HG03439 (cell line): ENCODE results near the gene WDR83.
A peak's percentile ranks its signal among the peaks of the same experiment; 100 is the strongest.
"Not testable (repeated sequence)": the region's sequence is repeated elsewhere in the genome, so short reads cannot be mapped to it uniquely, and the experiment has no call there.

Source experiments
- ATAC-seq: cut with Tn5 transposase; IDR thresholded peaks from one replicate; pipeline ENCODE4 v1.9.1; 2021; ENCODE audit warnings: mild to moderate bottlenecking, moderate library complexity; ENCODE audit not compliant: unreplicated experiment

WDR83 gene

GRCh38 chr19:12655546-12655945, 11.1 kb upstream of the WDR83 start:
- no peak for ATAC-seq

- ATAC-seq, result no peak
These were observed 9.6 kb upstream of the WDR83 start for GRCh38 chr19:12656899-12657571.

- no peak for ATAC-seq
These were observed 8.6 kb upstream of the WDR83 start for GRCh38 chr19:12657966-12658365.

DNA sequence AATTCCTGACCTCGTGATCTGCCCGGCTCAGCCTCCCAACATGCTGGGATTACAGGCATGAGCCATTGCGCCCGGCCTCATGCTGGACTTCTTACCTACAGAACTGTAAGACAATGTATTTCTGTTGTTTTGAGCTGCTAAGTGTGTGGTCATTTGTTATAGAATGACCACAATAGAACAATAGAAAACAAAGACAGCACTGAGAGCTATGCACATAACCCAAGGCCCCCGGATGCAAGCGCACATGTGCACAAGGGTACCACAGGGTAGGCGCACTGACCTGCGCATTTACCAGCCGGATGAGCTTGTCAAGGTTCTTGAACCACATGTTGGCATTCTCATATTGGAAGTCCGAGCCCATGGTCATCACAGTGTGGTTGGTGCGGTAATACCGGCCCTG, 5.6 kb upstream of the WDR83 start:
- no peak for ATAC-seq

GRCh38 chr19:12664406-12665280, 2.0 kb upstream of the WDR83 start:
- no peak for ATAC-seq

GRCh38 chr19:12665281-12665573, 1.4 kb upstream of the WDR83 start:
- ATAC-seq, result no peak

DNA sequence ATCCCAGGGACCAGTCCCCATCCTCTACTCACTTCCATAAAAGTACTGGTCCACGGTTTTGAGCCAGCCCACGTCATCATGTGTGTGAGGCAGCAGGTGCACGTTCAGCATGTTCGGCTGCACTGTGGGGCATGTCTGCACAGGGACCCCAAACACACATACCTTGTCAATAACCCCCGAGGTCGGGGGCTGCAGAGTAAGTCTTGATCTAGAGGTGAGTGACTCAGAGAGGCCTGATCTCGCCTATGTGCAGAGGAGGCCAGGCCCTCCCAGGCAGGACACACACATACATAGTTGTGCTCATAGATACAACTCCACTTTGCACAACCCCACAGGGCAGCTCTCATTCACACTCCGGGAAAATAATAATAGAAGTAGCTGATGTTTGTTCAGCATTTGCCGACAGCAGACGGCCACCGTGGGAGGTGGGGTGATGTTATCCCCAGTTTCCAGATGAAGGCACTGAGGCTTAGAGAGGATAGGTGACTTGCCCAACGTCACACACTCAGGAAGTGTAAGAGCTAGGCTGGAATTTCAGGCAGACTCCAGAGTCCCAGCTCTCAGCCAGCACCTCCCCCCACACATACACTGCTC, 839 bp upstream of the WDR83 start:
- ATAC-seq, result no peak

GRCh38 chr19:12667731-12668302, 1.2 kb downstream of the WDR83 start:
- no peak for ATAC-seq

- ATAC-seq, result no peak
These were observed 1.7 kb downstream of the WDR83 start for GRCh38 chr19:12668346-12668745.

- peak; percentile 15 for ATAC-seq
These were observed 2.3 kb downstream of the WDR83 start for GRCh38 chr19:12668932-12669269.

- peak; percentile 29 for ATAC-seq
These were observed 2.9 kb downstream of the WDR83 start for GRCh38 chr19:12669270-12670158.

GRCh38 chr19:12670159-12670928, 3.7 kb downstream of the WDR83 start:
- no peak for ATAC-seq

- no peak for ATAC-seq
These were observed 6.1 kb downstream of the WDR83 start for GRCh38 chr19:12672744-12673143.

DNA sequence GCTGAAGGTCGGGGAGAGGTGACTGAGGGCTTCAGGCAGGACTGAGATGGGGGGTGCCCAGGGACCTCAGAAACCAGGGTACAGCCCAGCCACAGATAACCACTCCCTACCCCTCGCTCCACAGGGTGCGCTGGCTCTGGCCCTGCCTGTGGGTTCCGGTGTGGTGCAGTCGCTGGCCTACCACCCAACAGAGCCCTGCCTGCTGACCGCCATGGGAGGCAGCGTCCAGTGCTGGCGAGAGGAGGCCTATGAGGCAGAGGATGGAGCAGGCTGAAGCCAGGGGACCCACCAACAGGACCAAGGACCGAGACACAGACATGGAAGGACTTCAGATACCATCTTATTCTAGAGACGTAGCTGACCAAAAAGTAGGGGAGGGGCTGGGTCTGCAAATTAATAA, 8.8 kb downstream of the WDR83 start:
- no peak for ATAC-seq

DNA sequence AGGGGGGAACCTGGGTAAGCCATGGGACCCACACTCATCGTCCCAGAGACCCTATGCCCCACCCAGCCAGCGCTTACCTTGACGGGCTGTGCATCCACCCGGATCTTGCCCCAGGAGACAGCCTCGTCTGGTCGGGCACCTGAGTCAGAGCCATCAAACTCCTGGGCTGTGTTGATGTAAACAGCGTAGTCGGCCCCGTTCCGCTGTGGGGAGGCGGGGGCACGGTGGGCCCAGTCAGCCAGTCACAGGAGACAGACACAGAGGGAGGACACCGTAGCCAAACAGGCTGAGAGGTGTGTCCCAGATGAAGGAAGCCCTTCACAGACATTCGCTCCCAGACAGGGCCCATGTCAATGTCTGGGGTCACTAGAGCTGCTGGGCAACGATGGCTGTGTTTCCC, 9.3 kb downstream of the WDR83 start:
- ATAC-seq, result no peak

DNA sequence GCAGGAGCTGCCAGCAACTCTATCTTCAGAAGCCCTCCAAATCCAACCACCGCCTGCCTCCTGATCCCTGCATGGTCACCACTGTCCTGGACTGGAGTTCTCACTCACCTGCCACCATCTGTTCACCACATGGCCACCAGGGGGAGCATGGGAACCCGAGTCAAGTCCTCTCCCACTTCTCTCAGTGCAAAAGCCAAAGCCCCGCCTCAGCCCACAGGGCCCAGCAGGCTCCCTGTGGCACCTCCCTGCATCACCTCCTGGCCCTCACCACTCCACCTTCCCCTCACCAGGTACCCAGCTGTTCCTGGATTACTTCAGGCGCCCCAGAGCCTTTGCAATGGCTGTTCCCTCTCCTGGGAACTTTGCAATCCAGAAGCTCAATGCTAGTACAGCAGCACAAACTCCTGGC, 9.8 kb downstream of the WDR83 start:
- ATAC-seq, result no peak

- ATAC-seq, result no peak
These were observed 10.3 kb downstream of the WDR83 start for GRCh38 chr19:12676928-12677327.

DNA sequence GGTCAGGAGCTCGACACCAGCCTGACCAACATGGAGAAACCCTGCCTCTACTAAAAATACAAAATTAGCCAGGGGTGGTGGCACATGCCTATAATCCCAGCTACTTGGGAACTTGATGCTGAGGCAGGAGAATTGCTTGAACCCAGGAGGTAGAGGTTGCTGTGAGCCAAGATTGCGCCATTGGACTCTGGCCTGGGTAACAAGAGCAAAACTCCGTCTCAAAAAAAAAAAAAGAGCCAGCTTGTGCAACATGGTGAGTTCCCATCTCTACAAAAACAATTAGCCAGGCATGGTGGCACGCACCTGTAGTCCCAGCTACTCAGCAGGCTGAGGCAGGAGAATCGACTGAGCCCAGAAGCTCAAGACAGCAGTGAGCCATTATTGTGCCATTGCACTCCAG, 11.4 kb downstream of the WDR83 start:
- ATAC-seq, result not testable (repeated sequence)

DNA sequence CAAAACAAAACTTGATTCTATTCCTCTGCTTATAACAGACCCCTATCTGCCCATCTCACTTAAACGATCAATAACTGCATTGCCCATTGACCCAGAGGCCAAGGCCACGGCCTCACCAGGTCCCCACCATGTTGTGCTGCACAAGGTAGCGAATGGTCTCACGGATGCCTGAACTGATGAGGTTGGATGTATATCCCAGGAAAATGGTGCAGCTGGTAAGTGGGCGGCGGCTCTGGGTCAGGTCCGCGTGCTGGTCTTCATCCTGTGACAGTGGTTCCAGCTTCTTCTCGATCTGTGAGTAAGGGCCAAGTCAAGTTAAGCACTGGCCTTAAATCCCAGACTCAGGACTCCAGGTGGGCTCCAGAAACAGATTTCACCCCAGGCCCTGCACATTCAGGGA, 13.4 kb downstream of the WDR83 start:
- no peak for ATAC-seq
